ENCODE data around the gene LMBR1L.

The LMBR1L gene

DNA sequence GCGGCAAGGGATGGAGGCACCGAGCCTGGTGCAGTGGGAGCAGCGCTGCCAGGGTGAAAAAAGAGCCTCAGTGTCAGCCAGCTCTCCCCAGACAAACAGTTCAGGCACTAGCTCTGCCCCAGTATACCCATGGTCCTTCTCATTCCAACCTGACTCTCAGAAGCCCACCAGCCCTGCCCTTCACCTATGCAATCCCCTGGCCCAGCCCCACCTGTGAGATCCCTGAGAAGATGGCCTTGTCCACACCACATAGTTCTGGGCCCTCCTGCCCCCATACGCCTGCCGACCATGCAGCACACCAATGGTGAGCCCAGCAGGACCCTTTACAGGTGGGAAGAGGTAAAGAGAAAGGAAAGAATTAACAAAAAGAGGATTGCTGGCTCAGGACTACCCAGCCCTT is 56.6 kb downstream of the LMBR1L start:
- no peak for DNase-seq (ENCODE audit: low read depth)

DNA sequence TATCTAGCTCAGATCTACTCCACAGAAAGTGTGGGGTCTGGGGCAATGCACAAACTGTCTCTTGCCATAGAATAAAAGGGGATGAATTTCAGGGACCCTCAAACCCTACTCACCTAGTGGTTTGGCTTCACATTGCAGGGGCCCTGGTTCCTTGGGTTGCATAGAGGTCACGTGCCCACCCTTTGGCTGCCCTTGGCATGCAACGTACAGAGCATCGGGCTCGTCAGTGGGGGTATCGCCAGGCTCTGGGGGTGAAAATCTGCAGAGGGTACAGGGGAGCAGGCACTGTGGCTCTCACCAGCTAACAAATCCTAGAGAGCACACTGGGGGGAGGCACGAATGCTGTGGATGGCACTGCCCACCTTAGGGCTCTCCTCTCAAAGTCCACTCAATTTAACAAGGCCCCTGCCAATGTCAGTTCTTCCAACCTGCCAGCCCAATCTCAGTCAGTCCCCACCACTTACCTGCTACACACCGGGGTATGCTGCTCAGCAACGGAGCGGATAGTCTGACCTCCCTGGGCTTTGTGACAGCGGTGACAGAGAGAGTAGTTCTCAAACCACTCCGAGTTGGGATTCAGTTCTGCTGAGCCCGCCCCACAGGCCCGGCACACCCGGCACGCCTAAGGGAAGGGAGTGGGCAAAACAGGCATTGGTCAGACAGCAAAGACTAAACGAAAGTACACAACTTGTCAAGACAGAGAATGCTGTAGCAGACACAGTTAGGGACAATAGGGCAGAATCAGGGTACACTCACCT is 58.0 kb downstream of the LMBR1L start:
- DNase-seq (ENCODE audit: low read depth): no peak

DNA sequence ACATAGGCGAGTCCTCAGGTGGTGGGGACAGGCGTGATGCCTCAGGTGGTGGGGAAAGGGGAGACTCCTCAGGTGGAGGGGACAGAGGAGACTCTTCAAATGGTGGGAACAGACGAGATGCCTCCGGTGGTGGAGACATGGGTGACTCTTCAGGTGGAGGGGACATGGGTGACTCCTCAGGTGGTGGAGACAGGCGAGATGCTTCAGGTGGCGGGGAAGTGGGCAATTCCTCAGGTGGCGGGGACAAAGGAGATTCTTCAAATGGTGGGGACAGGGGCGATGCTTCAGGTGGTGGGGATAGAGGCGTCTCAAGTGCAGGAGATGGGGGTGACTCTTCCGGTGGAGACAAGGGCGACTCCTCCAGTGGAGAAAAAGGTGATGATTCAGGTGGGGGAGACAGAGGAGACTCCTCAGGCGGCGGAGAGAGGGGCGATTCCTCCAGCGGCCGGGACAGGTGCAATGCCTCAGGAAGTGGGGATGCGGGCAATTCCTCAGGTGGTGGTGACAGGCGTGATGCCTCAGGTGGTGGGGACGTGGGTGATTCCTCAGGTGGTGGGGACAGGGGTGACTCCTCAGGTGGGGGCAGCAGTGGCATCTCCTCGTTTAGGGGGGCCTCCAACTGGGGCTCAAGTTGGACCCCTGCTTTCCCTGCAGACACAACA is 58.7 kb downstream of the LMBR1L start:
- no peak for DNase-seq (ENCODE audit: low read depth)

DNA sequence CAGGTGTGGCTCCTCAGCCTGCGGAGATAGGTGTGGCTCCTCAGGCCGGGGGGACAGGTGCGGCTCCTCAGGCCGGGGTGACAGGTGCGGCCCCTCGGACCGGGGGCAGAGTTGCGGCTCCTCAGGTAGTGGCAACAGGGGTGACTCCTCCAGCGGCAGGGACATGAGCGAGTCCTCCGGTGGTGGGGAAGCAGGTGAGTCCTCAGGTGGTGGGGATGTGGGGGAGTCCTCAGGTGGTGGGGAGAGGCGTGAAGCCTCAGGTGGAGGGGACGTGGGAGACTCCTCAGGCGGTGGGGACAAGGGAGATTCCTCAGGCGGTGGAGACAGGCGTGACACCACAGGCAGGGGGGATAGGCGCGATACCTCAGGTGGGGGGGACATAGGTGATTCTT is 59.3 kb downstream of the LMBR1L start:
- no peak for DNase-seq (ENCODE audit: low read depth)

DNA sequence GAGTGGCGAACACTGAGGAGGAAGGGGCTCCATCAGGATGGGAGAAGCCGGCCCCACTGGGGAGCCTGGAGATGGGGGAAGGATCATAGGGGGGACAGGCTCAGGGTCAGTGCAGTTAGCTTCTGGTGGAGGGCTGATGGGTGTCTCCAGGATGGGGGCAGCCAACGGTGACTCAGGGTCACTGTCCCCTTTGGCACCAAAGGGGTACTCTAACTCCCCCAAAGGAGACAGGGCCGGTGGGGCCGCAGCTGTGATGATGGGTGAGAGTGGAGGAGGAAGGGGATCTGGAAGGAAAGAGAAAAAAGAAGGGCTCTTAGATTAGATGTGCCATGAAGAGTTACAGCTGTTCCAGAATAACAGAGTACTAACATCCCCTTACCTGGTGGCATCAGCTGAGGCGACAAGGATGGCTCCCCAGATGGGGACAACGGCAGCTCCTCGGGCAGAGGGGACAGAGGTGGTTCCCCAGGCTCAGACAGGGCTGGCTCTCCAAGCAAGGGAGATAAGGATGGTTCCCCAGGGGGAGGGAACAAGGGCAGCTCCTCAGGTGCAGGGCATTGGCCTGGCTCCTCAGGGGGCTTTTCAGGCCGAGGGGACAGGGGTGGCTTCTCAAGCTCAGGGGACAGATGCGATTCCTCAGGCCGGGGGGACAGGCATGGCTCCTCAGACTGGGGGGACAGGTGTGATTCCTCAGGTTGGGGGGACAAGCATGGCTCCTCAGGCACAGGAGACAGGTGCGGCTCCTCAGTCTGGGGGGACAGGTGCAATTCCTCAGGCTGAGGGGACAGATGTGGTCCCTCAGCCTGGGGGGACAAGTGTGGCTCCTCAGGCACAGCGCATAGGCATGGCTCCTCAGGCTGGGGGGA is 59.9 kb downstream of the LMBR1L start:
- DNase-seq (ENCODE audit: low read depth): no peak

DNA sequence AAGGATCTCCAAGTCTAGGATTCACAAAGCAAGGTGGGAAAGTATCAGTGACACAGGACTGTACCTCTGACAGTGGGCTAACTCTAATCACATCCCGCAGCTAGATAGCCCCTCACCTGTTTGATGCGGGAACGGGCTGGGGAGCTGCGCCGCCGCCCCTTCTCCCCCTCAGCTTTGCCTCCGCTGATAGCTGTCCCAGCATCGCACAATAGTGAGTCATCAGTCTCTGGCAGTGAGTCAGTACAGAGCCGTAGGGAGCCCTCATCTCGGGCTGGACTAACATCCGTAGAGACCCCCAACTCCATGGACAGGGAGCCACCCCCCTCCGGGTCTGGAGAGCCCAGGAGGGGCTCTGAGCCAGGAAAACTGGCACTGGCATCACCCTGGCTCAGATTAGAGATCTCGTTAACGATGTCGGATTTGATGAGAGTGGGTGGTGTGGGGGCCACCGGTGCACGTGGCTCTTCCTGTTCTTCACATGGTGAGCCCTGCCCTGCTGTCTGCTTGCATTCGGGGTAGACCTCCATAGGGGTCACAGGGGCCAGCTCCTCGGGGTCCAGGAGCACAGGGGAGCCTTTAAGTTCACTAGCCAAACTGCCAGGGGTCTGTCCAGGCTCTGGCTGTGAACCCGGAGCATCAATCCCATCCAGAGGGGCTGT is 61.0 kb downstream of the LMBR1L start:
- DNase-seq (ENCODE audit: low read depth): no peak

DNA sequence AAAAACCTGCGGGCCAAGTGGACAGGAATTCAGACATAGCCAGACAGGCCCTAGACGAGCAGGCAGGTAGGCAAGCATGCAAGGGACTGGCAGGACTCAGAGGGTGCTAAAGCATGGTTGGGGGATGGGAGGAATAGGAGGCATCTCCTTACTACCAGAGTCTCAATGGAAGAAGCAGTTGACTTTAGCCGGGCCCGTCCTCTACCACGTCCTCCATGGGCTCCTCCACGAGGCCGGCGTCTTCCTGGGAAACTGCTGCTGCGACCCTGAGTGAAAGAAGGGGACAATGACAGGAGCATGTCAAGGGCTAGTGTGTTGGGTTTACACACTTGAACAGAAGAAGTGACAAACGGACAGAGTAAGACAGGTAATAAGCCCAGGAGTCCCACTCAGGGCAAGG is 61.7 kb downstream of the LMBR1L start:
- DNase-seq (ENCODE audit: low read depth): no peak

All from activated T-cell treated with anti-CD3 and anti-CD28 coated beads for 24 hours (primary cell).